K562 (cell line): Measurements from ENCODE around the gene ASCL2.

Source experiments
- ETV6 ChIP-seq, 3 experiments: fragments of 150-350 bp in 1 of 3; sonication (generic) in 1 of 3; formaldehyde crosslinking in 1 of 3; IDR thresholded peaks; 2 replicates each; pipeline versions ENCODE4 v1.6.1 to v1.8.0; 2014 to 2022; ENCODE audit warnings: borderline replicate concordance in 2 of 3, low read depth in 2 of 3, antibody characterized with exemption in 1 of 3, low read length in 1 of 3, mild to moderate bottlenecking in 1 of 3, missing genetic modification reagents in 1 of 3
- FOSL1 ChIP-seq: fragments of 200-800 bp; sonication (Bioruptor generic); conservative IDR thresholded peaks from 2 replicates; pipeline ENCODE4 v1.6.1; 2016; ENCODE audit warnings: missing genetic modification characterization, missing compliant biosample characterization
- MAX ChIP-seq: sonication (generic); formaldehyde crosslinking; IDR thresholded peaks from 2 replicates; pipeline ENCODE4 v1.9.0; 2022; ENCODE audit warnings: mild to moderate bottlenecking, missing genetic modification reagents
- TEAD4 ChIP-seq, 2 experiments: sonication (generic) in 1 of 2; formaldehyde crosslinking in 1 of 2; IDR thresholded peaks; 2 replicates each; pipeline versions ENCODE4 v1.6.1 to v1.8.0; 2012 to 2022; ENCODE audit warnings: borderline replicate concordance in 1 of 2, inconsistent platforms in 1 of 2, low read length in 1 of 2, mild to moderate bottlenecking in 1 of 2, missing genetic modification reagents in 1 of 2

- TF ChIP-seq ETV6 (IDR thresholded peaks at IDR 0.05; ENCODE audit: borderline replicate concordance in 1 of 2, low read depth in 2 of 2, low read length in 1 of 2) = no peak
- TF ChIP-seq ETV6 (CRISPR knock-in tag; IDR thresholded peaks at IDR 0.05; ENCODE audit: borderline replicate concordance) = no peak
- TF ChIP-seq MAX (CRISPR knock-in tag) = no peak
- TF ChIP-seq TEAD4 (IDR thresholded peaks at IDR 0.05; ENCODE audit: low read length) = no peak
- no peak for TF ChIP-seq TEAD4 (CRISPR knock-in tag; IDR thresholded peaks at IDR 0.05; ENCODE audit: borderline replicate concordance)
- TF ChIP-seq FOSL1 (tag) = no peak
These were observed 49.4 kb downstream of the ASCL2 start for GRCh38 chr11:2221024-2221423.
